Measurements from ENCODE around the gene LRRTM4. TPM values are rescaled to one million over a fixed set of nuclear protein-coding genes. Genes with fewer than 3 reads are reported as not detected.

LRRTM4 gene
- total RNA-seq, 1 donor from 2014 or later = 0.41 TPM

DNA sequence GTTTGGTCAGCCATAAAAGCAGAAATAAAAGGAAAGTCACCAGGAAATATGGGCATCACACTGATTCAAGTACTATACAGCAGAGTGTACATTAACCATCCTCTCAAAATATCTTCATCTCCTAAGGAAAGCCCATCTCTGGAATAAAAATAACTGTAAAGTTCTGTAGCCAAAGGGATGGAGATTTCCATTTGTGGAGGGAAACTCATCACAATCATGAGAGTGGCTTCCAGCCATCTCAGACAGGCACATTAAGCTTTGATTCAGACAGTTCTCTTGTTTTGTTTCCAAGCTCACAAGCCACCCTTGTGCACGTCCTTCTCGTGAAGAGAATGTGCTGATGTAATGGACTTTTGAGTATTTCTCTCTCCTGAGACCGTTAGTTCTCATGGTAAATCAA, 695.5 kb downstream of the LRRTM4 start:
- no peaks in the 10 kb centered on the region for H3K9me3 ChIP-seq
- DNase-seq (no peak), ATAC-seq (no peak)
- TF ChIP-seq, protein P1, sequence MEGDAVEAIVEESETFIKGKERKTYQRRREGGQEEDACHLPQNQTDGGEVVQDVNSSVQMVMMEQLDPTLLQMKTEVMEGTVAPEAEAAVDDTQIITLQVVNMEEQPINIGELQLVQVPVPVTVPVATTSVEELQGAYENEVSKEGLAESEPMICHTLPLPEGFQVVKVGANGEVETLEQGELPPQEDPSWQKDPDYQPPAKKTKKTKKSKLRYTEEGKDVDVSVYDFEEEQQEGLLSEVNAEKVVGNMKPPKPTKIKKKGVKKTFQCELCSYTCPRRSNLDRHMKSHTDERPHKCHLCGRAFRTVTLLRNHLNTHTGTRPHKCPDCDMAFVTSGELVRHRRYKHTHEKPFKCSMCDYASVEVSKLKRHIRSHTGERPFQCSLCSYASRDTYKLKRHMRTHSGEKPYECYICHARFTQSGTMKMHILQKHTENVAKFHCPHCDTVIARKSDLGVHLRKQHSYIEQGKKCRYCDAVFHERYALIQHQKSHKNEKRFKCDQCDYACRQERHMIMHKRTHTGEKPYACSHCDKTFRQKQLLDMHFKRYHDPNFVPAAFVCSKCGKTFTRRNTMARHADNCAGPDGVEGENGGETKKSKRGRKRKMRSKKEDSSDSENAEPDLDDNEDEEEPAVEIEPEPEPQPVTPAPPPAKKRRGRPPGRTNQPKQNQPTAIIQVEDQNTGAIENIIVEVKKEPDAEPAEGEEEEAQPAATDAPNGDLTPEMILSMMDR (IDR thresholded peaks at IDR 0.05) = no peak
- intact Hi-C loops (cut with DNase I) = no loop called here
- no peaks in the 10 kb centered on the region for H3K4me1 ChIP-seq
- H3K27ac ChIP-seq = no peak overlapping the region
- no peak overlapping the region for H3K4me3 ChIP-seq
- no peaks in the 10 kb centered on the region for H3K36me3 ChIP-seq
- H3K27me3 ChIP-seq = no peaks in the 10 kb centered on the region

DNA sequence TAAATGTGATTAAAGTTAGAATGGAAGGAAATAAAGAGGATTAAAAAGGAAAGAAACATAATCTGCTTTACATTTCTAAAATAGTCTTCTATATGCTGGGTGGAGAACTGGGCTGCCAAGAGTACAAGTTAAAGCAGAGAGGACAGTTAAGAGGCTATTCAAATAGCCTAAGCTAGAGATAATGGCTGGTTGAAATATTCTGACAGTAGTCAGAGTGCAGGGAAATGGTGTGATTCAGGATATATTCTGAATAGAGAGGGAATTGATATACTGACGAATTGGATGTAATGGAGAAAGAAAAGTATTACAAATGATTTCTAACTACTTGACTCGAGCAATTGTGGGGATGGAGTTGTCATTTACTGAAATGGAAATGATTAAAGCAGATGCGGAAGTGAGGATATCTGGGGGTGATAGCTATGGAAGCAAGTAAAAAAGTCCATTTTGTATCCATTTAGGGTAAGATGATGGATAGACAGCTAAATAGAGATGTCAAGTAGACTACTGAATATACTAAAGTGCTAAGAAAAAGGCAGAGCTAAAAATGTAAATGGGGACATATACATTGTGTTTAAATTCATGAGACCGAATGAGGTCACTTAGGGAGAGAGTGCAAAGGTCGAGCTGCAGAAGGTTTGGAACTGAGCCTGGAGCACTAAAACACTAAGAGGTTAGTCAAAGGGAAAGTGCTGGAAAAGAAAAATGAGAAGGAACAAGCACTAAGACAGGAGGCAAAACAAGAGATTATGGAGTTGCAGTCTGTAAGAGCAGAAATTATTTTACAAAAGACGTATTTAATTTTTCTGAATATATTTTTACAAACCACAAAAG, 696.8 kb downstream of the LRRTM4 start:
- H3K36me3 ChIP-seq = no peaks in the 10 kb centered on the region
- intact Hi-C loops (cut with DNase I) = no loop called here
- H3K27ac ChIP-seq = no peak overlapping the region
- H3K9me3 ChIP-seq = no peaks in the 10 kb centered on the region
- H3K27me3 ChIP-seq = no peaks in the 10 kb centered on the region
- H3K4me3 ChIP-seq = no peak overlapping the region
- ATAC-seq (no peak), DNase-seq (no peak)
- no peaks in the 10 kb centered on the region for H3K4me1 ChIP-seq
- TF ChIP-seq, protein P1 (IDR thresholded peaks at IDR 0.05) = no peak

DNA sequence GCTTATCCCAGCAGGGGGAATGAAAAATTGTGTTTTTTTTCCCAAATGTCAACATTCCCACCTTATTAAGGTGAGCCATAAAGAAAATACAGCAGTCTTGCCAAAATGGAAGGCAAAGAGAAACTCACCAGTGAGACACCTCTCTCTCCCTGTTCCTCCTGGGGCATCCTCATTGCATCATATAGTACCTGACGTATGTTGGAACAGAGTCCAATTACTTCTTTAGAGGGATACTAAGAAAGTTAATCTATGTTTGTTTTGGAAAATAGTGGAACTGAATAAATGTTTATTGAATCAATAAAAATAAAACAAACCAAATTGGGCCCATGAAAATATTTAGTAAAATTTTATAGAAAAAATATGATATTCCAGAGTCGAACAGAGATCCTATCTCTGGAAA, 700.4 kb downstream of the LRRTM4 start:
- ATAC-seq (no peak), DNase-seq (no peak)
- H3K4me1 ChIP-seq = no peaks in the 10 kb centered on the region
- no peaks in the 10 kb centered on the region for H3K36me3 ChIP-seq
- H3K9me3 ChIP-seq = no peaks in the 10 kb centered on the region
- TF ChIP-seq, protein P1 (IDR thresholded peaks at IDR 0.05) = no peak
- no peaks in the 10 kb centered on the region for H3K27me3 ChIP-seq
- H3K4me3 ChIP-seq = no peak overlapping the region
- no peak overlapping the region for H3K27ac ChIP-seq
- intact Hi-C loops (cut with DNase I) = no loop called here

DNA sequence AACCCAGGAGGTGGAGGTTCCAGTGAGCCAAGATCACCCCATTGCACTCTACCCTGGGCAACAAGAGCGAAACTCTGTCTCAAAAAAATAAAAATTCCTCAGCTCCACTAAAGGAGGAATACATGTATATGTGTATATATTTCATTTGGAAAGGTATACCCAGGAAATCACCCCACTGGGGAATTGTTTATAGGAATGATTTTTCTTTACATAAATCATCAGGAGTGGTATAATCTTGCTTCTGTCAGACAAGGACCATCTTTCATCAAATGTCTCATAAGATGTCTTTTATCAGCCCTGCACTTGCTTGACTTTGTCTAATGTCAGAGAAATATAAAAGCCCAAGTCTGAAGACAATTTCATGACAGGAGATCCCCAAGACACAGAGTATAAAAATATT, 709.1 kb downstream of the LRRTM4 start:
- TF ChIP-seq, protein P1 (IDR thresholded peaks at IDR 0.05) = no peak
- H3K9me3 ChIP-seq = no peaks in the 10 kb centered on the region
- intact Hi-C loops (cut with DNase I) = no loop called here
- no peak overlapping the region for H3K4me3 ChIP-seq
- DNase-seq = no peak
- no peaks in the 10 kb centered on the region for H3K4me1 ChIP-seq
- H3K27ac ChIP-seq = no peak overlapping the region
- no peak for ATAC-seq
- H3K27me3 ChIP-seq = no peaks in the 10 kb centered on the region
- H3K36me3 ChIP-seq = no peaks in the 10 kb centered on the region

DNA sequence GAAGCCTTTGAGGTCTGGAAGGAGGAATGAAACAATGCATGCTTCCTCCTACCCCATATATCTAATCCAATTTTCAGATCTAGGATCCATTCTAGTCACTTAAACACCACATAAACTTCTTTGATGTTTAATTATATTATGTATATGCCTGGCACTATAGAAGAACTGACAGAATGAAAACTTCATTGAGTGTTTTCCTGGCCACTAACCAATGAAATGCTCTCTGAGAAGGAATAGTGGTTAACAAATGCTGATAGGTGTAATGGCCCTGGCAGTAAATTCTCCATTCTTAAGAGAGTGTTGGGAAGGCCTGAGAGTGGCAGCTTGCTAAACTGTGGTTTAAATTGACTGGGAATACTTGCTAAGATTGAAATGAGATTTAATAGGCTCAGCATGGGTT, 710.0 kb downstream of the LRRTM4 start:
- ATAC-seq (no peak), DNase-seq (no peak)
- no peaks in the 10 kb centered on the region for H3K27me3 ChIP-seq
- intact Hi-C loops (cut with DNase I) = no loop called here
- H3K27ac ChIP-seq = no peak overlapping the region
- no peaks in the 10 kb centered on the region for H3K9me3 ChIP-seq
- TF ChIP-seq, protein P1 (IDR thresholded peaks at IDR 0.05) = no peak
- H3K4me3 ChIP-seq = no peak overlapping the region
- no peaks in the 10 kb centered on the region for H3K36me3 ChIP-seq
- no peaks in the 10 kb centered on the region for H3K4me1 ChIP-seq

Measured in upper lobe of right lung (tissue), 1 donor.